Measurements from ENCODE around the gene TOPAZ1.
A peak's percentile ranks its signal among the peaks of the same experiment; 100 is the strongest.

TOPAZ1 gene

GRCh38 chr3:44241706-44242105, at the start of gene TOPAZ1:
TOPAZ1 (plus strand) TSS chr3:44241886; CDS start chr3:44242054, 168 bp downstream.
- DNase-seq (ENCODE audit: low spot score): no peak

GRCh38 chr3:44198284-44199269, 43.1 kb upstream of the TOPAZ1 start:
- DNase-seq (ENCODE audit: low spot score) (peak; percentile 46), FAIRE-seq (no peak)

More at GRCh38 chr3:44241706-44242105, at the start of gene TOPAZ1:
- FAIRE-seq: no peak

GRCh38 chr3:44206261-44206660, 35.4 kb upstream of the TOPAZ1 start:
- DNase-seq (ENCODE audit: low spot score) (no peak), FAIRE-seq (no peak)

GRCh38 chr3:44206862-44207652, 34.6 kb upstream of the TOPAZ1 start:
- no peak for FAIRE-seq
- DNase-seq (ENCODE audit: low spot score): no peak

GRCh38 chr3:44208086-44208485, 33.6 kb upstream of the TOPAZ1 start:
- no peak for DNase-seq (ENCODE audit: low spot score)
- no peak for FAIRE-seq

GRCh38 chr3:44208568-44208967, 33.1 kb upstream of the TOPAZ1 start:
- FAIRE-seq: no peak
- no peak for DNase-seq (ENCODE audit: low spot score)

GRCh38 chr3:44210967-44211366, 30.7 kb upstream of the TOPAZ1 start:
- DNase-seq (ENCODE audit: low spot score) (no peak), FAIRE-seq (no peak)

GRCh38 chr3:44222337-44222736, 19.3 kb upstream of the TOPAZ1 start:
- no peak for DNase-seq (ENCODE audit: low spot score)
- FAIRE-seq: no peak

- FAIRE-seq (no peak), DNase-seq (ENCODE audit: low spot score) (no peak)
Observed at GRCh38 chr3:44223299-44223698, 18.4 kb upstream of the TOPAZ1 start.

- no peak for DNase-seq (ENCODE audit: low spot score)
- FAIRE-seq: no peak
Observed at GRCh38 chr3:44224131-44224530, 17.6 kb upstream of the TOPAZ1 start.

- FAIRE-seq: no peak
Observed at GRCh38 chr3:44226573-44226972, 15.1 kb upstream of the TOPAZ1 start.

GRCh38 chr3:44227632-44228031, 14.1 kb upstream of the TOPAZ1 start:
- DNase-seq (ENCODE audit: low spot score) (no peak), FAIRE-seq (no peak)

More at GRCh38 chr3:44226573-44226972, 15.1 kb upstream of the TOPAZ1 start:
- DNase-seq (ENCODE audit: low spot score): no peak

GRCh38 chr3:44228900-44229299, 12.8 kb upstream of the TOPAZ1 start:
- FAIRE-seq (no peak), DNase-seq (ENCODE audit: low spot score) (no peak)

GRCh38 chr3:44232407-44232806, 9.3 kb upstream of the TOPAZ1 start:
- DNase-seq (ENCODE audit: low spot score) (no peak), FAIRE-seq (no peak)

GRCh38 chr3:44234648-44235268, 6.9 kb upstream of the TOPAZ1 start:
- DNase-seq (ENCODE audit: low spot score): no peak
- FAIRE-seq: no peak

- peak; percentile 62 for DNase-seq (ENCODE audit: low spot score)
- FAIRE-seq: peak; percentile 89
Observed at GRCh38 chr3:44235604-44236484, 5.8 kb upstream of the TOPAZ1 start.

- FAIRE-seq: no peak
- DNase-seq (ENCODE audit: low spot score): no peak
Observed at GRCh38 chr3:44236485-44236908, 5.2 kb upstream of the TOPAZ1 start.

GRCh38 chr3:44237161-44237560, 4.5 kb upstream of the TOPAZ1 start:
- no peak for DNase-seq (ENCODE audit: low spot score)
- FAIRE-seq: no peak

- no peak for FAIRE-seq
Observed at GRCh38 chr3:44237665-44238064, 4.0 kb upstream of the TOPAZ1 start.

GRCh38 chr3:44238889-44239288, 2.8 kb upstream of the TOPAZ1 start:
- FAIRE-seq: no peak
- no peak for DNase-seq (ENCODE audit: low spot score)

More at GRCh38 chr3:44237665-44238064, 4.0 kb upstream of the TOPAZ1 start:
- DNase-seq (ENCODE audit: low spot score): no peak

GRCh38 chr3:44240061-44240460, 1.6 kb upstream of the TOPAZ1 start:
- FAIRE-seq: no peak
- no peak for DNase-seq (ENCODE audit: low spot score)

Measured in RCC 7860 (cell line).